ENCODE measurements around the gene MRPL28.

GRCh38 chr16:370979-371514 is 709 bp upstream of the MRPL28 start:
- TF ChIP-seq CTCF (IDR thresholded peaks at IDR 0.05) (no peak), ZFX (IDR thresholded peaks at IDR 0.05; ENCODE audit: borderline replicate concordance) (no peak)
